Dermis microvascular lymphatic vessel endothelial cell (primary cell): ENCODE data around the gene NPBWR2. TPM values are rescaled to one million over a fixed set of nuclear protein-coding genes. Genes with fewer than 3 reads are reported as not detected.

Experiments
- DNase-seq, 2 donors: peaks; one replicate each; pipeline versions ENCODE4 v3.0.0 to v3.0.0-alpha.2; 2010; ENCODE audit warnings: low read depth in 2 of 2
- total RNA-seq: library from RNA; depleted of rRNA; stranded (reverse); fragments of >200 nt; gene quantifications from 2 replicates; pipeline ENCODE4 v1.2.1, GENCODE V29; 2014

NPBWR2 gene
- total RNA-seq, 1 donor from 2014 or later, result not detected

DNA sequence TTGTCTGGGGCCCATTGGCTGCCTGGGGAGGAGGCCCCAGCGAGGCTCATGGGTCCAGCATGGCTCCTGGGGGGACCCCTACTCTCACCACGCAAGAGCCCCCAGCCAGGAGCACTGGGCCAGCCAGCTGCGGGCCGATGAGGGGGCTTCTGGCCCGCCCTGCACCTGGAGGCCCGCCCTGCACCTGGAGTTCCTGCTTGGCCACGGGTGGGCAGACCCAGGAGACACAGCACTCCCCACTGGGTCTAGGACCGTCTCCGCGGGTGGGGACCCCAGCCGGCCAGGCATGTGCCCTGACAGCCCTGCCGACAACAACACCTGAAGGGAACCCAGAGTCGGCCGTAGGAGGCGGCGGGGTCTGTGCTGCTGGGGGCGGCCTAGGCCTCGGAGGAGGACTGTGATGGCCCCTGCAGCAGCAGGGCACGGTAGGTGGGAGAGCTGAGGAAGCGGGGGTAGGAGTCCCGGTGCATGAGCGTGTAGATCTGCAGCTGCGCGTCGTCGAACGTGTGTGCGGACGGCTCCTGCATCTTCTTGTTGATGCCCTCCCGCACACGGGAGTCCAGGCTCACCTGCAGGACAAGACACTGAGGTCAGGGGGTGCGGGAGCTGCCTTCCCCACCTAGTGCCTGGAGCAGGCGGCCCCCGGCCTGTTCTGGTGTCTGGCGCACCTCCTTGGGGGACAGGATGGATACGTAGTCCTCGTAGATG, 33.7 kb downstream of the NPBWR2 start:
- no peak for DNase-seq

DNA sequence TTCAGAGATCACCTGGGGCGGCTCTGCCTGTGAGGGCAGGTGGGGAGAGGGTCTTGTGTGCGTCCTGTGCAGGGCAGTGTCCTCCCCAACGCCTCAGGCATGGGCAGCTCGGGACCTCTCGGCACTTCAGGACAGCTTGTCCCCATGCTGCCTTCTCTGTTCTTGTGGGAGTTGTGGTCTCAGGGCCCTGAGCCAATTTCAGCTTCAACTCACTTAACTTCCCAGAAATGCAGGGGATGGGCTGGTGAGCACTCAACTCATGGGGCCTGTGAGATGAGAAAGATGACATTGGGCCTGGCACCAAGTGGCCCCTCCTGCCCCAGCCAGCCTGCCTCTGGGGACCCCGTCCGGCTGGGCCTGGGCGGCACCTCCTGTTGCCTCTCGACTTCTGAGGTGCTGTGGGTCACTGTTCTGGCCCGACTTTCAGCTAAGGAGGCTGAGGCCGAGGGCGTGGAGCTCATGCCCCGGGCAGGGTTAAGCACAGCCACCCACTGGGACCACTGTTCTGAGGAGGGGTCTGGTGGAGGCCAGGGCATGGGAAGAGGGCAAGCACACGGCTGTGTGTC, 34.8 kb downstream of the NPBWR2 start:
- no peak for DNase-seq

DNA sequence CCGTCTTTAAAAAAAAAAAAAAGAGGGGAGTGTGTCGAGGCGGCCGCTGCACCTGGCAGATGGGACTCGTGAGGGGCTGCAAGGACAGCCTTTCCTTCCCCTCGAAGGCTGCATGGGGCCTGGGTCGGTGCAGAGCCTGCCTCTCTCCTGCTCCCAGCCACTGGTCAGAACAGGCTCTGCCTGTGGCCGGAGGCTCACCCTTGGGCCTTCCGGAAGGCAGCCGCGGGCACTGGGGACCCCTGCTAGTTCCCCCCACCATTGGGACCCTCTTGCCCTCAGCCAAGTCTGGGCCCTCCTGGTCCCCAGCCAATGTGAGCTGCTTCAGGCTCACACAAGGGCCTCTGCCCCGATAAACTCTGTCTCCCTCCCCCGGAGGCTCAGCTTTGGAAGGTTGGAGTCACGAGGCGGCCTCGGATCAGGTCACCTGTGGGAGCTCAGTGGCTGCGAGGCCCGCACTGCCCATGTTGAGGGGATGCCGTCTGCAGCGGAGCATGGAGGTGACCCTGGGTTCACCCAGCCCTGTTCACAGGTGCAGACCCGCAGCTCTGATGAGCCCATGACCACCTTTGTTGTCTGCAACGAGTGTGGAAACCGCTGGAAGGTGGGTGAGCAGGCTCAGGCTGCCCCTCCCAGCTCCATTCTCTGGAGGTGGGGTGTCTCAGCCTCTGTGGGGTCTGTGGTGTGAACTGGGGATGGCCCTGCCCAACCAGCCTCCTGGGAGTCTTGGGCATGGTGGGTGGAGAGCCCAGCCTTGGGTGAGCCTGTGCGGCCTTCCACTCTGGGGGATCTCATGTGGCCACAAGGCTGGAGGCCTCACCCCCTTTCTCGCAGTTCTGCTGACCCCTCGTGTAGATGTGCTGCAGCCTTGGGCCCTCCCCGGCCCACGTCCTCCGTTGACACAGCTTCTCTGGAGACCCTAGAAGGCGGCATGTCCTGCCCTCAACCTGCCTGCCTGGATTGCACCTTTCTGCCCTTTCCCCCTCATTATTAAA, 35.7 kb downstream of the NPBWR2 start:
- no peak for DNase-seq

DNA sequence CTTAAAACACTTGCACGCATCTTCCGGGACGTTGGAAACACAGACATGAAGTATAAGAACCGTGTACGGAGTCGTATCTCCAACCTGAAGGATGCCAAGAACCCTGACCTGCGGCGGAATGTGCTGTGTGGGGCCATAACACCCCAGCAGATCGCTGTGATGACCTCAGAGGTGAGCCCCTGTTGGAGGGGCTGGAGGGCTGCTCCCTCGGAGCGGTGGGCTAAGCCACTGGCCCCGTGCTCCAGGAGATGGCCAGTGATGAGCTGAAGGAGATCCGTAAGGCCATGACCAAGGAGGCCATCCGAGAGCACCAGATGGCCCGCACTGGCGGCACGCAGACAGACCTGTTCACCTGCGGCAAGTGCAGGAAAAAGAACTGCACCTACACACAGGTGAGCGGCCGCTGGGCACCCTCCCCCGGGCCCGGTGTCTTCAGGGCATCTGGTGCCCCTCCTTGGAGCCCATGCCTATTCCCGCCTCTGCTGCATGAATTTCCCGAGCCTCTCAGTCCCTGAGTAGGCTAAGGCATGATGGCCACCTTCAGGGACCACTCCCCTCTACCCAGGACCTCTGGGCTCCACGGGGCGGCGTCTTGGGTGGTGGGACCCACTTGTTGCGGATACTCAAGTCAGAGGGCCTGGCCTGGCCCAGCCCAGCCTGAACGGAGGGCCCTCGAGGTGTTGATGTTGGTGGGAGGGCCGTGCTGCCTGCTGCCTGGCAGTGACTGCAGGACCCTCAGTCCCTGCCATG, 36.9 kb downstream of the NPBWR2 start:
- no peak for DNase-seq

DNA sequence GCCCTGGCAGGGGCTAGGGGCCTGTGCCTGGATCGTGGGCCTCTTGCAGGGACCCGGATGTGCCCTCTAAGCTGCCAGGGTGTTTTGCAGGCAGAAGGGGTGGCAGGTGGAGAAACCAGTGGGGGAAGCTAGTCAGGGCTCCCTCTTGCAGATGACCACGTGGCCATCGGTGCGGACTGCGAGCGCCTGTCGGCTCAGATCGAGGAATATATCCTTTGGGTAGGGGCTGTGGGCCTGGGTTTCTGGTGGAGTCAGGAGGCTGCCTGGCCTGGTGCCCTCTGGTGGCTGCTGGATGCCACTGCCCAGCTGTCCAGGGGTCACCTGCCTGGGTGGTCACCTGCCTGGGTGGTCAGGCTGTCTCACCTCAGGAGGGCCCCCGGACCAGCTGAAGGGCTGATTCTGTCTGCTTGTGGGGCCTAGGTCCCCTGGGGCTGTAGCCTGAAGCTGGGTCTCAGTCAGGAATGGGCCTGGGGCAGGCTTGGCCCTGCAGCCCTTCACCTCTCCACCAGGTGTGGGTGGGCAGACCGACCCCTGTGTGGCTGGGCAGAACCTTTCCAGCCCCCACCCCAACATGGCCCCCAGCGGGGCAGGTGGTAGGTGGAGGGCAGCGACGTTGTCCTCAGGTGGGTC, 37.6 kb downstream of the NPBWR2 start:
- peak in 1 of 2 donors; percentile 50 for DNase-seq

DNA sequence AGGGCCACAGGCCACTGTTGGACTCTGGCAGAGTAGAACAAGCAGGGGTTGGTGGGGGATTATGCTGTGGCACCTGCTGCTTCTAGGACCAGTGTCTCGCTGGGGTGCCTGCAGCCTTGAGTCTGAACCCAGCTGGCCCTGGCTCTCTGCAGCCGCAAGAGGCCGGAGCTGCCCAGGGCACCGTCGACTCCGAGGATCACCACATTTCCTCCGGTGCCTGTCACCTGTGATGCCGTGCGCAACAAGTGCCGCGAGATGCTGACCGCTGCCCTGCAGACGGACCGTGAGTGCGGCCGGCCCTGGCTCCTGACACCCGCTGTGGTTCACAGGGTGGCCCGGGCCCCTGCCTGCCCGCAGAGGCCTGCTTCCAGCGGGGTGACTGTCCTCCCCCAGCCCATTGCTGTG, 38.2 kb downstream of the NPBWR2 start:
- DNase-seq, result no peak

DNA sequence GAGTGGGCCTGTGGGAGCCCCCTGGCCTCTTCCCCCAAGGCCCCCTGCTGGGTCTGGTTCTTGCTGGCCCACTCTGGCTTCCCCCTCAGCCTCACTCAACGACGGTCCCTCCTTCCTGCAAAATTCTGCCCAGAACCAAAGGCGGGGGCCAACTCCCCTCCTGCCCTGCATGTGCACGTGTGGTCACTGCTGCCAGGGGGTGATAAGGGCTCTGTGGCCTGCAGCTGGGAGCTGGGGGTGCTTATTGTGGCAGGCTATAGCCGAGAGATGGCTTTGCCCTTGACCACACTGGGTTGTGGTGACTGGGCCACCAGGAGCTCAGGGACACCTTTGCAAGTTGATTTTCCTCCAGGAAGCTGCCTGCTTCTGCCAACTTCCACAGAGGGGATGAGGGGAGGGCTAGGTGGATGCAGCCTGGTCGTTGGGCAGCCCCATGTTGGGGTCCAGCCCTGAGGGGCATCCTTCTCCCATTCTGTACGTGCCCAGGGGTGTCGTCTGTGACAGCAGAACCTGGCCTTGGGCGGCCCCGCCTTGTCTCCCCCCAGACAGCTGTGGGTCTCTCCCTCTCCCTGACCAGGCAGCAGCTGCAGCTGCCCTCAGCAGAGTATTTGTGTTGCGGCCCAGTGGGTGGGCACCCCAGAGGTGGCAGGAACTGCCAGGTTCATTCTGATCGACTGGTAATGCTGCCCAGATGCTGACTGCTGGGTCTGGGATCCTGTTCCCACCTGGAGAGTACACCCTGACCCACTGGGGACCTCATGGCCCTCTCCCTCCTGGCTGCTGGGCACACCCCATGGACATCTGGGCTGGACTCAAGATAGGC, 38.8 kb downstream of the NPBWR2 start:
- no peak for DNase-seq

DNA sequence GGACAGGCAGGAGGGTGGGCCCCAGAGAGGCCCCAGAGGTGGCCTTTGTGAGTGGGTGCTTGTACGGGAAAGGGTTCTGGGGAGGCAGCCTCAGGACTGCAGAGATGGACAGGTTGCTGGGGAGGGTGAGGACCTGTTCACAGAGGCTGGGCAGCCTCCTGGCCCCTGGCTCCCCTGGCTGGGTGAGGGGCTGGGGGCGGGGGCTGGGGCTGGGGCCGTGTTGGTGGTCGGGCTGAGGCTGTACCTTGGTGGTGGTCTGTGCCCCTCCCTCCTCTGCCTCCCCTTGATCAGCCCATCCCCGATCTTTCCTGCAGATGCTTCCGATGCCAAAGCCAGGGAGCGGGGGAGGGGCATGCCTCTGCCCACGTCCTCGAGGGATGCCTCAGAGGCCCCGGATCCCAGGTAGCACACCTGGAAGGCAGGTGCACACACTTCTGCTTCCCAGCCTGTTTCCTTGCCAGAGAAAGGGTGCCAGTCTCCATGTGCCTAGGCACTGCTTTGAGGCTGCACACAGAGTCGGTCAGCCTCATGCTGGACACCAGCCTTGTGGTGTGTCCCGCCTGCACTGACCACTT, 39.5 kb downstream of the NPBWR2 start:
- no peak for DNase-seq

DNA sequence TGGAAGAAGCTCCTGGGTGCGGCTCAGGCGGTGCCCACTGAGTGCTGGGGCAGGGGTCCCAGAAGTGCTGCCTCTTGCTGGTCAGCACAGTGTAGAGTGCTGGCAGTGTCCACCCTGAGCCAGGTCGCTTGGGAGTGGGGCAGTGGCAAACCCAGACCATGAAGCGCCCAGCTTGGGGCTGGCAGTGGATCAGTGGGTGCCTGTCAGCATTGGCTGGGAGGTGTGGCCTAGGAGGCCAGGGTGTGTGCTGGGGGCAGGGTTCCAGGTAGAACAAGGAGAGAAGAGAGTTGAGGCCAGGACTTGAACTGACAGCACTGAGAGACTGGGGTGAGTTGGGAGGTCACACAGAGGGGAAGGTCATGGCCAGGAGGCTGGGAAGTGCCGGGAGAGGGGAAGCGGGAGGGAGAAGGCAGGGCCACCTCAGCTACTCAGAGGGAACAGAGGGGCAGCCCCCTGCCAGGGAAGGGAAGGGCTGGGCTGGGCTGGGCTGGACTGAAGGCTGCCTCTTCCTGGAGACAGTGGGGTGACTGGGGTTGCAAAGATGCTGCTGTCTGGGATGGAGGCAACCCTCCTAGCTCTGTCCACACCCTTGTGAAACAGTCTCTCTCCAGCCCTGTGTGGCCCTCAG, 40.2 kb downstream of the NPBWR2 start:
- DNase-seq, result no peak

DNA sequence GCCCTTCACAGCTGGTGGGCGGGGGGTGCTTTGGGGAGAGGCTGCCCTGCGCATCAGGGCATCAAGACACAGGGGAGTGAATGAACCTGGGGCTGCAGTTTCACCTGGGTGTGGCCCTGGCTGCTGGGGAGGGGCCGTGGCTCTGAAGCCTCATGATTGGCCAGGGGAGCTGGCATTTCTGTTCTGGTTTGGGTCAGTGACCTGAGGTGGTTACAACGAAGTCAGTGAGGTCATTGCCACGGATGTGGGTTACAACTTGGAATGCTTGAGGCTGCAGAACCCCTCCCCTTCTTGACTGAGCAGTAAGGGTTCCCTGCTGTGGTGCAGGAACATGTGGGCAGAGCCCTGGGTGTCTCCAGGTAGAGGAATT, 41.4 kb downstream of the NPBWR2 start:
- DNase-seq, result no peak

DNA sequence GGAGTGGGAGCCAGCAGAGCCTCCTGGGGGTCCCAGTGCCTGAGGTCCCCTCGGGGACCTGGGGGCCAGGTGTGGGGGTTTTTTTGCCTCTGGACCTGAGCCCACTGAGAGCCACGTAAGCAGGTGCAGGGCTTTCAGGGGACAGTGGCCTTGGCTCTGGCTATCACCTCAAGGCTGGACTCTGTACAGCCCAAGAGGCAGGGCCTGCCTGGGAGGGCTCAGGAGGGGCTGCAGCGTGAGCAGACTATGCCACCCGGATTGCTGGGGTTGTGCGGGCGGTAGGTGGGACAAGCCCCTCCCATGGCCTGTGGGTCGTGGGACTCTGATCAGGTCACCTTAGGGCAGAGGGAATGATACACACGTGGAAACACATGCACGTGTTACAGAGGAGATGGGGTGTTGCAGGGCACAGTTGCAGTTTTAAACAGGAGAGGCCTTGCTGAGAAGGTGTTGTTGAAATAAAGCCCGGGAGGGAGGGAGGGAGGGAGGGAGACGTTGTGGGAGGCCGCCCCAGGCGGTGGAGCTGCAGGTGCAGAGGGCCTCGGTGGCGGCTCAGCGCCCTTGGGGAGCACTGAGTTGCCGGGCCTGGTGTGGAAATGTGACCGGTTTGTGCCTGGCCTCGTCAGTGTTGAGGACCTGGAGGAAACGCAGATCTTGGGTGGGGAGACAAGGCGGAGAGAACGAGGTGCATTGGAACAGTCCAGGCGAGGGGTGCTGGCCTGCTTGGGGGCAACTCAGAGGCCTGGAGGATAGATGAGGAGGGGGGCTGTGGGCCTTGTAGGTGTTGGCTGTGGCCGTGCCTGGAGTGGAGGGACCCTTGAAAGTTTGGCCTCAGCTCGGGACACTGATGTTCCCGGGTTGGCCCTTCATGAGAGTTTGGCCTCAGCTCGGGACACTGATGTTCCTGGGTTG, 42.0 kb downstream of the NPBWR2 start:
- DNase-seq, result no peak

DNA sequence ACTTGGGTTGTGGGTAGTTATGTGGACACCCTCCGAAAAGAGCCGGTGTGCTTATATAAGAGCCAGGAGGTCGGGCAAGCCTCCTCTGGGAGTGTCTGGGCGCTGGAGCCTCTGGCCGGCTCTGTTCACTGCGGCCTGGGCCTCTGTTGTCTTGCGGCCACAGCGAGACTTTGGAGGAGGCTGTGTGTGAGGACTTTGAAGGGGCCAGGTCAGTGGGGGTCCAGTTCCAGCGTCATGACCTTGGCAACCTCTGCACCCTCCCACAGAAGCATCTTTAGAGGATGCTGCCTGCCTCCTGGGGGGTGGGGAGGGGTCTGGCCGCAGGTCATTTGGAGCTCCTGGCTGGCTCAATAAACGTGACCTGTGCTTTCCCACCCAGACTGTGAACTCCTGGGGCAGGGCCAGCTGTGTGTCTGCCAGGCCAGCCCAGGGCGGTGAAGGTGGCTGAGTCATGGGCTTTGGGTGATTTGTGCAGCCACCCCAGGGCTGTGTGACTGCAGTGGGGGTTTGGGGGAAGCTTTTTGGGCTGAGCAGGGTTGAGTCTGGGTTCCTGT, 43.1 kb downstream of the NPBWR2 start:
- DNase-seq, result no peak

DNA sequence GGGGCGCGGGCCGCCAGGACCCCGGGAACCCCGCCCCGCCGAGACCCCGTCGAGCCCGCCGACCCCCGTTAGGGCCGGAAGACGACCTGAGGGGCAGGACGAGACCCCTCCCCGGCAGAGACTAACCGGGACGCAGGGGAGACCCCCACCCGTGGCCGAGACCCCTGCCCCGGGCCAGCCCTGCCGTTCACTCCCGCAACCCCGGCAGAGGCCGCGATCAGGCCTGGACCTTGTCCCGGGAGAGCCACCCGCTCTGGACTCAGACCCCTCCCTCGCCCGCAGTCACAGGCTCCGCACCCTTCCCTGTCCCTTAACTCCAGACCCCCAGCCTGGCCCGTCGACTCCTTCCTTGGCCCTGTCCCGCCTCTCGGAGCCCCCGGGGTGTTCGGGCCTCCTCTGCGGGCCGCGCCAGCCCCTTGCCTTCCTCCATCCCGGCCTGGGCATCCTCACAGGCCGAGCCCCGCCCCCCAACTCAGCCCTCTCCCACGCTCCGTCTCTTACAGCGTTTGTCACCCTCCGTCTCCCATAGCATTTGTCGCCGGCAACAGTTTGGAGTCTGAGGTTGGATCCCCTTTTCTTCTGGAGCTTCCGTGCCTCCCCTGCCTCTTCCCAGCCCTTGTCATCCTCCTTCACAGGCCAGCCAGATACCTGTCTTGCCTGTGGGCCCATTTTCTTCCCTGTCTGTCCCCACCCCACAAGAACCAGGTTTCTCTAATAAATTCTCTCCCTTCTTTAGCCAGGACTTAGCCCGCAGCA, 43.8 kb downstream of the NPBWR2 start:
- no peak for DNase-seq

DNA sequence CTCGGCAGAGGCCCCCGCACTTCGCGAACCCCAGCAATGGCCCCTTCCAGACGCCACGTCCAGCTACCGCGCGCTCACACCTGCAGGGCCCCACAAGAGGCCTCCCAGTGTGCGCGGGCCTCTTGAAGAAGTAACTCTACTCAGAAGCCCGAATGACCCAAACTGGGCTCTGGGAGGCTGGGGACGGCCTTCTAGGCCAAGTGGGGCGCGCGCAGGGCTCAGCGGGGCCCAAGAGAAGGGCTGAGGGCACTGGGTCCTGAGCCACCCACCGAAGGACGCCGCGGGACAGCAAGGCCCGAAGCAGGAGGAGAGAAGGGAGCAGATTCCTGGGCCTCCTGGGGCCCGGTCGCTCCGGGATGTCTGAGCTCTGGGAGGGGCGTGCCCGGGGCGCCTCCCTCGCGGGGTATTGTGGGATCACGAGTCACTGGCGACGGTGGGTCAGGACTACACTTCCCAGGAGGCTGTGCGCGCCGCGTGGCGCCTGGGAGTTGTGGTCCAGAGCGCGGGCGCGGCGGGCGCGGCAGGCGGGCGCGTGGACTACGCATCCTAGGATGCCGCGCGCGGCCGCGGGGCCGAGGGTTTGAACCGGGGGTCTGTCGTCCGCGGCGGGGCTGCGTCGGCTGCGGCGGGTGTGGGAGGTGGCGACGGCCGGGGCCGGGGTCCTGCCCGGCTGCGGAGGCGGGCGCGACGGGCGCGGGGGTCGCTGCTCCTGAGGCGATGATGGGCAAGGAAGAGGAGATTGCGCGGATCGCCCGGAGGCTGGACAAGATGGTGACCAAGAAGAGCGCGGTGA, 44.6 kb downstream of the NPBWR2 start, which contains the start of gene TCEA2:
Gene TCEA2, plus strand, starts transcription at position 603 of the 793 bp plus-strand sequence. Its CDS starts 115 bp downstream, at position 718.
- DNase-seq, result peak; percentile 89 to 97

DNA sequence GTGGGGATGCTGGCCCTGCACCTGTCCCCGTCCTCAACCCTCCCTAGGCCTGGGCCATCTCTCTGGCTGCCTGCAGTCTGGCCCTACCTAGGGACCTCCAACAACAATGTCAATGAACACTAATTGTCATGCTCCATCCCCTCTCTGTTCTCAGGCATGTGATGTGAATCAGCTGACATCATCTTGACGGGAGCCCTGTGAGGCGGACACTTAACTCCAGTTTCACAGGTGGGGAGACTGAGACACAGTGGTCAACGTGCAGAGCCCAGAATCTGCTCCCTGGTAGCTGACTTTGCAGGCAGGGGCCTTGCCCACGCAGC, 45.1 kb downstream of the NPBWR2 start:
- DNase-seq, result no peak

DNA sequence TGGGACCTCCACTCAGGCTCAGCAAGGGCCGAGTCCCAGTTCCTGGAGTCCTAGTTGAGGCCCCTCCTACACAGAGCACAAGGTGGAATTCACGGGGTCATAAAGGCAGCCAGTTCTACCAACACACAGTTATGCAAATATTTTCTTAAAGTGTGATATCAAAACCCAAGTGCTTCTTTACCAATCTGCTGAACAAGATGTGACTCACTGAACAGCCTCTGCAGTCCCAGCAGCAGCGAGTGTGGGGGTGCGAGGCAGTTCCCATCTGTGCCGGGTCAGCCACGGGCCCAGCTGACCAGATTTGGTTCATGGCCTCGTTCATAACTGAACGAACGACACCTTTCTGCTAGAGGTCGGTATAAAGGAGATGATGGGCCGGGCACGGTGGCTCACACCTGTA, 48.8 kb downstream of the NPBWR2 start:
- DNase-seq, result no peak
